Endothelial cell of umbilical vein (primary cell): ENCODE data around the gene LGALS3. TPM values are rescaled to one million over a fixed set of nuclear protein-coding genes. Genes with fewer than 3 reads are reported as not detected.

Experiments used
- BruUV-seq: library from RNA; stranded (reverse); fragments of 400-500 nt; replicated peaks from 2 replicates; lab custom pipeline; 2021; lab: Mats Ljungman, UMichigan
- CTCF ChIA-PET: fragments of 300-600, 350-600 bp; sonication (Branson Sonifier 250); formaldehyde crosslinking; loops from one replicate; lab custom pipeline; 2021; ENCODE audit warnings: antibody characterized with exemption, inconsistent platforms; lab: Charles Lee
- POLR2A ChIA-PET: fragments of 300-600, 350-600 bp; sonication (Branson Sonifier 250); formaldehyde crosslinking; loops from one replicate; lab custom pipeline; 2021; ENCODE audit warnings: antibody characterized with exemption, inconsistent platforms; lab: Charles Lee
- DNase-seq: peaks from one replicate; pipeline ENCODE4 v3.0.0-alpha.2; 2011; ENCODE audit warnings: low read depth, low spot score
- FAIRE-seq: peaks from 2 replicates; lab custom pipeline; 2011; peaks lifted over from hg19 to GRCh38; lab: Jason Lieb, UNC
- H2AFZ ChIP-seq: 2 replicates; pipeline ENCODE4 v1.6.0; 2012; ENCODE audit warnings: low read depth, low read length, control low read depth, inconsistent platforms
- H3K27ac ChIP-seq: 2 replicates; pipeline ENCODE4 v1.5.1; 2011; ENCODE audit warnings: low read depth, mild to moderate bottlenecking, control low read depth, low read length, moderate library complexity; ENCODE audit not compliant: insufficient read depth
- H3K27me3 ChIP-seq, 2 experiments: 2 replicates each; pipeline versions ENCODE4 v1.6.0 to v1.6.1; 2011; ENCODE audit warnings: low read length in 2 of 2, mixed read lengths in 1 of 2; ENCODE audit not compliant: control insufficient read depth in 2 of 2, insufficient read depth in 2 of 2
- H3K36me3 ChIP-seq, 2 experiments: 2 replicates in 1 of 2; 3 replicates in 1 of 2; pipeline ENCODE4 v1.5.1; 2011; ENCODE audit warnings: low read length in 2 of 2, mild to moderate bottlenecking in 1 of 2, moderate library complexity in 1 of 2; ENCODE audit not compliant: control insufficient read depth in 2 of 2, insufficient read depth in 2 of 2; ENCODE audit errors: extremely low read depth in 1 of 2
- H3K4me1 ChIP-seq: 3 replicates; pipeline ENCODE4 v1.5.1; 2011; ENCODE audit warnings: mild to moderate bottlenecking, low read length; ENCODE audit not compliant: control insufficient read depth, insufficient read depth; ENCODE audit errors: extremely low read depth
- H3K4me2 ChIP-seq: 2 replicates; pipeline ENCODE4 v1.6.1; 2011; ENCODE audit warnings: low read length, control low read depth, mixed read lengths; ENCODE audit not compliant: insufficient read depth
- H3K4me3 ChIP-seq, 3 experiments: fragments of 200-600 bp in 1 of 3; sonication (generic), shearing (Covaris generic) in 1 of 3; replicated peaks in 1 of 3; 2 replicates each; pipeline ENCODE4 v1.5.1; 2011 to 2016; ENCODE audit warnings: control low read depth in 3 of 3, low read length in 3 of 3, mild to moderate bottlenecking in 2 of 3, inconsistent platforms in 1 of 3, low read depth in 1 of 3, moderate library complexity in 1 of 3; ENCODE audit not compliant: insufficient read depth in 1 of 3
- H3K79me2 ChIP-seq: 2 replicates; pipeline ENCODE4 v1.6.0; 2012; ENCODE audit warnings: low read length, inconsistent platforms; ENCODE audit not compliant: control insufficient read depth, insufficient read depth
- H3K9ac ChIP-seq: replicated peaks from 2 replicates; pipeline ENCODE3; 2011; ENCODE audit warnings: low read length, control low read depth; ENCODE audit not compliant: insufficient read depth; ENCODE audit errors: extremely low read depth
- H3K9me1 ChIP-seq: replicated peaks from 3 replicates; pipeline ENCODE4 v1.6.0; 2011; ENCODE audit warnings: mild to moderate bottlenecking, low read length; ENCODE audit not compliant: control insufficient read depth, insufficient read depth; ENCODE audit errors: extremely low read depth
- H3K9me3 ChIP-seq: replicated peaks from 2 replicates; pipeline ENCODE4 v1.5.1; 2012; ENCODE audit warnings: low read length, inconsistent platforms; ENCODE audit not compliant: control insufficient read depth, insufficient read depth
- H4K20me1 ChIP-seq: replicated peaks from 2 replicates; pipeline ENCODE3; 2011; ENCODE audit warnings: mild to moderate bottlenecking, low read length; ENCODE audit not compliant: control insufficient read depth, insufficient read depth; ENCODE audit errors: extremely low read depth
- CTCF ChIP-seq, 2 donors: IDR thresholded peaks; 1 replicate in 1 of 2; 2 replicates in 1 of 2; pipeline ENCODE4 v1.5.1; 2011; ENCODE audit warnings: low read length in 2 of 2, mild to moderate bottlenecking in 2 of 2, moderate library complexity in 2 of 2, control low read depth in 1 of 2, inconsistent platforms in 1 of 2, low read depth in 1 of 2; ENCODE audit not compliant: insufficient read depth in 1 of 2; ENCODE audit errors: extremely low read depth in 1 of 2
- EZH2 ChIP-seq: IDR thresholded peaks from 2 replicates; pipeline ENCODE4 v1.6.1; 2012; ENCODE audit warnings: borderline replicate concordance, low read depth, mild to moderate bottlenecking, moderate library complexity, low read length, inconsistent platforms; ENCODE audit not compliant: severe bottlenecking
- FOS ChIP-seq: IDR thresholded peaks from 2 replicates; pipeline ENCODE4 v1.6.1; 2011; ENCODE audit warnings: mild to moderate bottlenecking, low read length, moderate library complexity, borderline replicate concordance; ENCODE audit not compliant: insufficient read depth
- GATA2 ChIP-seq: IDR thresholded peaks from 2 replicates; pipeline ENCODE4 v1.7.0; 2011; ENCODE audit warnings: low read depth, mild to moderate bottlenecking, moderate library complexity, mixed read lengths, low read length; ENCODE audit not compliant: insufficient read length, insufficient read depth
- MAX ChIP-seq: IDR thresholded peaks from 2 replicates; pipeline ENCODE4 v1.6.1; 2011; ENCODE audit not compliant: insufficient read depth, insufficient read length
- MYC ChIP-seq: IDR thresholded peaks from one replicate; pipeline ENCODE4 v1.6.1; 2011; ENCODE audit warnings: mild to moderate bottlenecking, low read depth, low read length
- POLR2A ChIP-seq: IDR thresholded peaks from 2 replicates; pipeline ENCODE4 v1.6.1; 2012; ENCODE audit warnings: low read depth, mild to moderate bottlenecking, control low read depth, low read length
- POLR2AphosphoS5 ChIP-seq: IDR thresholded peaks from 2 replicates; pipeline ENCODE4 v1.6.1; 2012; ENCODE audit warnings: low read depth, mild to moderate bottlenecking, control low read depth, low read length, moderate library complexity; ENCODE audit not compliant: insufficient read depth
- dilution Hi-C: fragments of 300-500 bp; cut with MboI; formaldehyde crosslinking; loops from one replicate; pipeline ENCODE4 v1.15.0; 2019; ENCODE audit warnings: low sequenced_read_pairs; ENCODE audit not compliant: extremely low pct_ligation_motif_present
- intact Hi-C: fragments of 100-400 bp; cut with micrococcal nuclease; formaldehyde crosslinking; loops from one replicate; pipeline ENCODE4 v1.10.0; 2022
- polyA plus RNA-seq, 4 experiments: library from polyadenylated mRNA; depleted of rRNA in 3 of 4; stranded (reverse) in 3 of 4; unstranded in 1 of 4; fragments of >200 nt; gene quantifications; 2 replicates each; pipeline versions ENCODE4 v1.2.1 to v1.2.3, GENCODE V29; 2011 to 2012; ENCODE audit warnings: missing spikeins in 1 of 4
- total RNA-seq: library from RNA; stranded (reverse); gene quantifications from 2 replicates; pipeline ENCODE4 v1.2.3, GENCODE V29; 2021

LGALS3 gene
- total and polyA plus RNA-seq, 2 donors (not counting 3 experiments of a cell fraction or from before 2014, with no cell fraction given), result 33.8 to 55.1 TPM

- Histone ChIP-seq H3K4me1 (no peaks in the 10 kb centered on the region), H2AFZ (no peak overlapping the region), H3K79me2 (peaks cover 10% of the 10 kb centered on the region), H3K36me3 (peaks cover 0 to 18% of the 10 kb centered on the region in 2 experiments), H3K27ac (no peak overlapping the region), H3K4me3 (no peak overlapping the region), H3K9me3 (no peaks in the 10 kb centered on the region), H4K20me1 (no peaks in the 10 kb centered on the region), H3K9ac (no peak overlapping the region), H3K9me1 (no peaks in the 10 kb centered on the region), H3K27me3 (no peaks in the 10 kb centered on the region), H3K4me2 (no peak overlapping the region)
- dilution Hi-C loops, result no loop called here
- ChIA-PET CTCF (interaction anchor here (0.6 to 4.5 kb wide), 43 partner anchors 9 to 486 kb away, joined by 3 to 187 read pairs (median 4); partner anchors contain the start of genes LGALS3 and MAPK1IP1L), POLR2A (no interaction called here)
- no peak for FAIRE-seq
- no TSS peak for BruUV-seq
- DNase-seq, result peak; percentile 57
- intact Hi-C loops, result loop anchor here (1.0 kb wide), 1 partner anchor 72 kb away; no protein-coding TSS in a partner anchor
- no peak for TF ChIP-seq EZH2
- TF ChIP-seq FOS, result no peak
- TF ChIP-seq GATA2, result no peak
- peak in 1 of 2 donors; percentile 21 for TF ChIP-seq CTCF (IDR thresholded peaks at IDR 0.05; ENCODE audit: extremely low read depth in 1 of 2, insufficient read depth in 1 of 2, low read depth in 1 of 2, low read length in 2 of 2)
- TF ChIP-seq MAX, result no peak
- no peak for TF ChIP-seq POLR2AphosphoS5
- TF ChIP-seq POLR2A, result no peak
- TF ChIP-seq MYC, result no peak
Observed at GRCh38 chr14:55160989-55161388, 31.9 kb downstream of the LGALS3 start.
